ENCODE measurements around the gene DUSP11.

DNA sequence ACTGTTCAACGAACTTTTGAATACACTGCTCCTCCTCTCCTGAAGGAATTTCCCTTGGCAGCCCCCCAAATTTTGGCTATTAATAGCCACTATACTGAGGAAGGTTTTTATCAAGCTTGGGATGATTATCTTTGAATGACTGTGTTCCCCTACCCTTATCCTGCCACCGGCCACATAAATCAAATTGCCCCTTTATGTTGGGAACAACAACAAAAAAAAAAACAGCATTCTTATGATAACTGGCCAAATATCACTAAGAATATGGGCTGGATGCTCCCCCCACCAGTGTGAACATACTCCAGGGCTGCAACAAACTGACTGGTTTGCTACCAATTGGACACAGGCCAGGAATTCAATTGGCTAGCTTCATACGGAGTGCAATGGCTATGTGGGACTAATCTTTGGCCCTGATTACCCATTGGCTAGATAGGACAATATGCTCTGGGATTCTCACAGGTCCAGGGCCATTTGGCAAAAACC is 20.6 kb downstream of the DUSP11 start:
- TF ChIP-seq, protein P1, sequence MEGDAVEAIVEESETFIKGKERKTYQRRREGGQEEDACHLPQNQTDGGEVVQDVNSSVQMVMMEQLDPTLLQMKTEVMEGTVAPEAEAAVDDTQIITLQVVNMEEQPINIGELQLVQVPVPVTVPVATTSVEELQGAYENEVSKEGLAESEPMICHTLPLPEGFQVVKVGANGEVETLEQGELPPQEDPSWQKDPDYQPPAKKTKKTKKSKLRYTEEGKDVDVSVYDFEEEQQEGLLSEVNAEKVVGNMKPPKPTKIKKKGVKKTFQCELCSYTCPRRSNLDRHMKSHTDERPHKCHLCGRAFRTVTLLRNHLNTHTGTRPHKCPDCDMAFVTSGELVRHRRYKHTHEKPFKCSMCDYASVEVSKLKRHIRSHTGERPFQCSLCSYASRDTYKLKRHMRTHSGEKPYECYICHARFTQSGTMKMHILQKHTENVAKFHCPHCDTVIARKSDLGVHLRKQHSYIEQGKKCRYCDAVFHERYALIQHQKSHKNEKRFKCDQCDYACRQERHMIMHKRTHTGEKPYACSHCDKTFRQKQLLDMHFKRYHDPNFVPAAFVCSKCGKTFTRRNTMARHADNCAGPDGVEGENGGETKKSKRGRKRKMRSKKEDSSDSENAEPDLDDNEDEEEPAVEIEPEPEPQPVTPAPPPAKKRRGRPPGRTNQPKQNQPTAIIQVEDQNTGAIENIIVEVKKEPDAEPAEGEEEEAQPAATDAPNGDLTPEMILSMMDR (IDR thresholded peaks at IDR 0.05) = no peak
- no peak for TF ChIP-seq POLR2A (IDR thresholded peaks at IDR 0.05)
